SK-N-MC (cell line): Measurements from ENCODE around the gene SHISA9.

Experiments used
- EZH2 ChIP-seq: fragments of 200-600 bp; sonication (generic); IDR thresholded peaks from one replicate; pipeline ENCODE4 v1.6.1; 2017; ENCODE audit warnings: antibody characterized with exemption
- POLR2AphosphoS5 ChIP-seq: IDR thresholded peaks from 2 replicates; pipeline ENCODE4 v1.6.1; 2012; ENCODE audit warnings: mild to moderate bottlenecking, low read depth, low read length, borderline replicate concordance

DNA sequence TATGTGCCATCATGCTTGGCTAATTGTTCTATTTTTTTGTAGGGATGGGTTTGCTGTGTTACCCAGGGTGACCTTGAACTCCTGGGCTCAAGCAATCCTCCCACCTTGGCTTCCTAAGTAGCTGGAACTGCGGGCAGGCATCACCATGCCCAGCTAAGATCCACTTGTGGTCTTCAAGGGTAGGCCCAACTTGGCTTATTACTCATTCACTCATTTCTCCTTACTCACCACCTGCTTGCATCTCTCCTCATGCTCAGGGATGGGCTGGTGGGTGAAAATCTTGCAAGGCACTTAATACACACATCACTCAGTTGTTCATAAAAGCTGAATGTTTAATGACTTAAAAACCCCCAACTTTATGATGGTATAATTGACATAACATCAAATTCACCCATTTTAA lies 207.8 kb downstream of the SHISA9 start:
- no peak for TF ChIP-seq EZH2
- TF ChIP-seq POLR2AphosphoS5 = no peak
